ENCODE data around the gene ZSWIM1. TPM values are rescaled to one million over a fixed set of nuclear protein-coding genes. Genes with fewer than 3 reads are reported as not detected.

Gene ZSWIM1
- total and polyA plus RNA-seq, 7 donors: 3.5 to 10.0 (median 6.1) TPM

GRCh38 chr20:45892828-45893500 lies 11.9 kb downstream of the ZSWIM1 start:
- no peaks in the 10 kb centered on the region for H3K9me3 ChIP-seq
- H3K4me1 ChIP-seq: peaks cover 24% of the 10 kb centered on the region
- intact Hi-C loops (cut with DNase I): loop anchor here (5.0 kb wide), 4 partner anchors 39 to 96 kb away; partner anchors contain the start of gene PCIF1 (in 2 of the 2)
- DNase-seq: no peak
- no peak overlapping the region for H3K27ac ChIP-seq
- H3K27me3 ChIP-seq (ENCODE audit: insufficient read depth in 3 of 3, low read length in 2 of 3): no peaks in the 10 kb centered on the region
- WGBS, 3 donors: 77 to 84% (median 77%) methylated on average over 4 of the region's 4 CpGs
- H3K4me3 ChIP-seq: no peak overlapping the region
- no peak for ATAC-seq
- H3K36me3 ChIP-seq (ENCODE audit: insufficient read depth in 1 of 2, low read depth in 1 of 2): peaks cover 2 to 67% of the 10 kb centered on the region in 2 donors
- no peak for TF ChIP-seq CTCF (IDR thresholded peaks at IDR 0.05)

GRCh38 chr20:45893831-45894230 lies 12.8 kb downstream of the ZSWIM1 start:
- DNase-seq (no peak), ATAC-seq (no peak)
- H3K4me1 ChIP-seq: peaks cover 18% of the 10 kb centered on the region
- no peak overlapping the region for H3K27ac ChIP-seq
- intact Hi-C loops (cut with DNase I): loop anchor here (5.0 kb wide), 4 partner anchors 38 to 97 kb away; partner anchors contain the start of gene PCIF1 (in 2 of the 2)
- no peaks in the 10 kb centered on the region for H3K9me3 ChIP-seq
- TF ChIP-seq CTCF (IDR thresholded peaks at IDR 0.05): no peak
- no peak overlapping the region for H3K4me3 ChIP-seq
- no peaks in the 10 kb centered on the region for H3K27me3 ChIP-seq (ENCODE audit: insufficient read depth in 3 of 3, low read length in 2 of 3)
- H3K36me3 ChIP-seq (ENCODE audit: insufficient read depth in 1 of 2, low read depth in 1 of 2): peaks cover 2 to 67% of the 10 kb centered on the region in 2 donors
- 67 to 87% (median 77%) methylated on average over 4 of the region's 4 CpGs for WGBS, 3 donors

GRCh38 chr20:45894797-45895196 lies 13.8 kb downstream of the ZSWIM1 start:
- no peaks in the 10 kb centered on the region for H3K9me3 ChIP-seq
- intact Hi-C loops (cut with DNase I): loop anchor here (5.0 kb wide), 4 partner anchors 38 to 97 kb away; partner anchors contain the start of gene PCIF1 (in 2 of the 2)
- no peak for TF ChIP-seq CTCF (IDR thresholded peaks at IDR 0.05)
- no peak for ATAC-seq
- no peaks in the 10 kb centered on the region for H3K27me3 ChIP-seq (ENCODE audit: insufficient read depth in 3 of 3, low read length in 2 of 3)
- peaks cover 9% of the 10 kb centered on the region for H3K4me1 ChIP-seq
- no peak overlapping the region for H3K4me3 ChIP-seq
- H3K36me3 ChIP-seq (ENCODE audit: insufficient read depth in 1 of 2, low read depth in 1 of 2): peaks cover 5 to 75% of the 10 kb centered on the region in 2 donors
- H3K27ac ChIP-seq: no peak overlapping the region
- DNase-seq: peak in 1 of 2 donors; percentile 41
- WGBS, 3 donors: 76 to 81% (median 79%) methylated on average over 12 of the region's 12 CpGs

GRCh38 chr20:45896641-45897161 lies 15.7 kb downstream of the ZSWIM1 start:
- no peaks in the 10 kb centered on the region for H3K9me3 ChIP-seq
- peak in 1 of 2 donors; percentile 41 for DNase-seq
- 90 to 94% (median 94%) methylated on average over 14 of the region's 14 CpGs for WGBS, 3 donors
- H3K36me3 ChIP-seq (ENCODE audit: insufficient read depth in 1 of 2, low read depth in 1 of 2): peaks cover 5 to 82% of the 10 kb centered on the region in 2 donors
- no peaks in the 10 kb centered on the region for H3K27me3 ChIP-seq (ENCODE audit: insufficient read depth in 3 of 3, low read length in 2 of 3)
- no peak for TF ChIP-seq CTCF (IDR thresholded peaks at IDR 0.05)
- peaks cover 3% of the 10 kb centered on the region for H3K4me1 ChIP-seq
- no peak for ATAC-seq
- intact Hi-C loops (cut with DNase I): no loop called here
- no peak overlapping the region for H3K4me3 ChIP-seq
- no peak overlapping the region for H3K27ac ChIP-seq

Data from psoas muscle (tissue), 8 donors.